ENCODE data around the gene PRSS12.

DNA sequence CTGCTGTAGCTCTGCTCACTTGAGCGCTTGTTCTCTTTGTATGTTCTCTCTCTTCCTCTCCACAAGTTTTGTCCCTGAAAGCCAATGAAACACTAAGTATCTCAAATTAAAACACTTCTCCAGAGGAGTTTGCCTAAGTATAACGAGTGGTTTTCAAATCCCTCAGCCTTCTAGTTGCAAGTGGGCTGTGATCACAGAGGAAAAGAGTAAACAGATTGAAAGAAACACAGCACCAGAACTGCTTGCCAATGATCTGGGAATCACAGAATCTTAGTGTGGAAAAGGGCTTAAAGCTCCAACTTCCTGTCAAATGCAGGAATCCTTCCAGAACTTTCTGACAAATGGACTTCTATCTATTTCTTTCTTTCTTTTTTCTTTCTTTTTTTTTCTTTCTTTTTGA lies 4.8 kb upstream of the PRSS12 start:
- TF ChIP-seq CTCF (IDR thresholded peaks at IDR 0.05), result no peak
- TF ChIP-seq EZH2 (IDR thresholded peaks at IDR 0.05; ENCODE audit: borderline replicate concordance, insufficient read depth, low read depth, low read length, poor library complexity, severe bottlenecking), result no peak
